Measurements from ENCODE around the gene CDH23.

DNA sequence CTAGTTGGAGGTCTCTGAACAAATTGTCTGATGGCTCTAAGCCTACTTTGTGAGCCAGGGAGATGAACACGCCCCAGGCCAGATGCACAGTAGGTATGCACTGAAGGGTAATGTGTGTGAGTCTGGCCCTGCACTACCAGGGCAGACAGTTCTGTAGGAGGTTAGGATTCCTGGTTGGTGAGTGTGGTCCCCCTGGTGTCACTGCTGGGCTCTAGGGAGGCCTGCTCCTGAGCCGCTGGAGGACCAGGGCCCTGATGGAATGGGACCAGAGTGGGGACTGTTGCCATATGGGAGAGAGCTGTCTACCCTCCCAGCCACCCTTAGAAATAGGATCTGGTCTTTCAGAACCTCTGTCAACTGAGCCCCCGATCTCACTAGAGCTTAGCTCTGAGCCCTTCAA, 42.0 kb downstream of the CDH23 start:
- TF ChIP-seq, protein P1, sequence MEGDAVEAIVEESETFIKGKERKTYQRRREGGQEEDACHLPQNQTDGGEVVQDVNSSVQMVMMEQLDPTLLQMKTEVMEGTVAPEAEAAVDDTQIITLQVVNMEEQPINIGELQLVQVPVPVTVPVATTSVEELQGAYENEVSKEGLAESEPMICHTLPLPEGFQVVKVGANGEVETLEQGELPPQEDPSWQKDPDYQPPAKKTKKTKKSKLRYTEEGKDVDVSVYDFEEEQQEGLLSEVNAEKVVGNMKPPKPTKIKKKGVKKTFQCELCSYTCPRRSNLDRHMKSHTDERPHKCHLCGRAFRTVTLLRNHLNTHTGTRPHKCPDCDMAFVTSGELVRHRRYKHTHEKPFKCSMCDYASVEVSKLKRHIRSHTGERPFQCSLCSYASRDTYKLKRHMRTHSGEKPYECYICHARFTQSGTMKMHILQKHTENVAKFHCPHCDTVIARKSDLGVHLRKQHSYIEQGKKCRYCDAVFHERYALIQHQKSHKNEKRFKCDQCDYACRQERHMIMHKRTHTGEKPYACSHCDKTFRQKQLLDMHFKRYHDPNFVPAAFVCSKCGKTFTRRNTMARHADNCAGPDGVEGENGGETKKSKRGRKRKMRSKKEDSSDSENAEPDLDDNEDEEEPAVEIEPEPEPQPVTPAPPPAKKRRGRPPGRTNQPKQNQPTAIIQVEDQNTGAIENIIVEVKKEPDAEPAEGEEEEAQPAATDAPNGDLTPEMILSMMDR (IDR thresholded peaks at IDR 0.05): no peak
- no peak for TF ChIP-seq POLR2A (IDR thresholded peaks at IDR 0.05)
